Measurements from ENCODE around the gene DDX23.

Gene DDX23

DNA sequence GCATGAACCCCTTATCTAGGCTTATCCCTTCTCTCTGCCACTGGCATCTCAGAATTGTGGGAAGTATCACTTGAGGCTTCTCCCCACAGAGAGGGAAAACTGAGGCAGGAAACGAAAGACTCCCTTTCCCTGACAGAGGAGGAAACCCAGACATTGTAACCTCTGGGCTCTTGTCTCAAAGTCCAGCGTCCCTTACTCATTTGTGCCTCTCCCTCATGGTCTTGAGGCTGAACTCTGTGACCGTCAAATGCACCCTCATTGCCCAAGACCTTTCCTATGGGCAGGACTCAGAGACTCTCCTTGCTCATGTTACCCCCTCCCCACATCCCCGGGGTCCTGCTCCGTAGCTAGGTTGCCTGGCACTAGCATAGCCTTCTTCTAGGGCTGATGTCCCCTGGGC lies 29.8 kb downstream of the DDX23 start:
- DNase-seq = no peak

- no peak for DNase-seq
These were observed 31.8 kb downstream of the DDX23 start for GRCh38 chr12:48819986-48820725.

DNA sequence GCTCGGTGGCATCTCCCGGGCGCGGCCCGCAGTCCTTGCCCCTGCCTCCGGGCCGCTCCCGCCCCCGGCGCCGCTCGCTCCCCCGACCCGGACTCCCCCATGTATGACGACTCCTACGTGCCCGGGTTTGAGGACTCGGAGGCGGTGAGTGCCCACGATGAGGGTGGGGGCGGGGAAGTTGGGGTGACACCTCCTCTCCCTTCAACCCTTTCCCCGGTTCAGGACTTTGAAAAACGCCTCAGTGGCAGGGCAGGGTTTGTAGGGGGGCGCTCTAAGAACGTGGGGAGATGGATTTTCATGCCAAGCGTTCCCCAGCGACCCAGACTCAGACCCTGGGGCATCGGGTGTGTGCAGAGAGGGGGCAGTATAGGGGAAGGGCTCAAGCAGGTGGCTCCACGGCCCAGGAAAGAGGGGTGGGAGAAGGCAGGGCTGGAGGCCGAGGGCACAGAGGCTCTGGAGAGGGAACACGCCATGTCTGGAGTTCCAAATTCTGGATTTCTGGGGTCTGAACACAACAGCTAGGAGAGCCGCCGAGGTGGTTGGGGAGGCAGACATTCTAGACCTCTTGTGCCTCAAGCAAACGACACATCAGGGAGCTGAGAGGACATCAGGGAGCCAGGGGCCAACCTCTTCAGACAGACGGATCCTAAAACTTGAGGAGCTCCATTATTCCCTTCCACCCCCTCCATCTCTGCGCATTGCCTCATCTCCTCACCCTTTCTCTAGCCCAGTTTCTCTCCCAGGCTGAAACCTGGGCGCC lies 33.0 kb downstream of the DDX23 start:
- peak in 3 of 5 experiments; percentile 16 to 63 (median 40) for DNase-seq

- DNase-seq = peak; percentile 67 to 81 (median 73)
These were observed 33.8 kb downstream of the DDX23 start, which contains the start of gene CACNB3 for GRCh38 chr12:48817873-48818830. Gene CACNB3, plus strand, starts transcription at chr12:48818496. Its CDS starts 434 bp downstream, at chr12:48818930.

DNA sequence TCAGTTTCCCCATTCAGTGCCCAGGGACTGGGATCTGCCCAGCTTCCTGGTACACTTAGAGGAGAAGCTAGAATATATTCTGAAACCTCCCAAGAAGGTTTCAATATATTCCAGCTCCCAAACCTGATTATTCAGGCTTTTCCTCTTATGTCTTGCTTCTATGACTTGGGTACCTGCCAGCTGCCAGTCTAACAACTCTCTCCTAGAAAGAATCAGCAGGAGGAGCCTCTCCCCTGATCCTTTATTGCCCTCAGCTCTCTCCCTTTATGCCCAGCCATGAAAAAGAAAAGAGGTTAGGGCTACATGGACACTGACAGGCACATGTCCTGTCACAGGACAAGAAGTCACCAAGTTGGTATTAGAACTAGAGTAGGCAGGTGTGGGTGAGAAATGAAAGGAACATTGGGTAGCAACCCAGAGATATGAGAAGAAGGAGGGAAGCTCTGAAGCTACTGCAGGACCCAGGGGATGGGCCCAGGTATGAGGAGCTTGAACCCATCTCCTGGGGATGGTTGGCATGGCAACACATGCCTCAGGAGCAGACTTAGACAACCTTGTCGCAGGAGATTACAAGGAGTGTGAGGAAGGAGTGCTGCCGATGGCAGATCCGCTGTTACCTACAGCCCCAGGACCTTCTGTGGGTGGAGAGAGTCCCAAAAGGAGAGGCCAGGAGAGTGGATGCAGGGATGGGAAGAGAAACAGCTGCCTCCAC lies 35.7 kb downstream of the DDX23 start:
- no peak for DNase-seq

- peak in 2 of 5 experiments; percentile 26 to 45 for DNase-seq
These were observed 36.5 kb downstream of the DDX23 start for GRCh38 chr12:48815126-48816110.

GRCh38 chr12:48814262-48815125 lies 37.5 kb downstream of the DDX23 start:
- peak; percentile 59 to 73 (median 63) for DNase-seq

DNA sequence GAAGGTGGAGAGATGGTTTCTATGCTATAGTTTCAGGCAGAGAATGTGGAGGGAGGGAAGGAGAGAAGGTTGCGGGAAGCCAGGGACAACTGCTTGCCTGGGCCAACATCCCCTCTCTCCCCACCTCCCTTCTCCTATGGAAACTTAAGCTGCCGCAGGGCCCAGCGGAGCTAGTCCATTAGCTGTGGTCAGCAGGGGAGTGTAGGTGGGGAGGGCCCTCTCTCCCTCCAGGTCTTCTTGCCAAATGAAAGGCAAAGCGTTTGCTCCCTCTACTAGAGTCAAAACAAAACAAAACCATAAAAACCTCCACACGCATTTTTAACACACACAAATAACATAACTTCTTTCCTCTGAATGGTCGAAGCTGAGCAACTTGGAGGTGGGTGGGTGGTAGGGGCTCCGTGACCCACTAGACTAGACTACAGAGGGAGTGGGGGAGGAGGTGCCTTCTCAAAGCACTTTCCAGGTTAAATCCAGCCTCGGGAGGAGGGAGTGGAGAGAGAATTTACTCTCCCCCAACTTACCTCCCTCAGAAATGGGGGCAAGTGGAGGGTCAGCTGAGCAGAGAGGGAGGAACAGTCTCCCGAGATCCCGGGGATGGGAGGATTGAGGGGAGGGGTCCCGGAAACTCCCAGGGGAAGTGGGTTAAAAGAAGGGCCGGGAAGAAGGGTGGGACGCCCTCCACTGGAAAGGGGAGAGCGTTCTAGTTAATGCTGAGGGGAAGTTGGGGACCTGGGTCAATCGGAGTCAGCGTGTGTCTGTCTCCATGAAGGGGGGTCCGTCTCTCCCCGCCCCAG lies 38.3 kb downstream of the DDX23 start:
- no peak for DNase-seq

- DNase-seq = no peak
These were observed 39.6 kb downstream of the DDX23 start for GRCh38 chr12:48812389-48812788.

- DNase-seq = no peak
These were observed 40.4 kb downstream of the DDX23 start for GRCh38 chr12:48811437-48812090.

- no peak for DNase-seq
These were observed 41.0 kb downstream of the DDX23 start for GRCh38 chr12:48810903-48811431.

- DNase-seq = no peak
These were observed 44.0 kb downstream of the DDX23 start for GRCh38 chr12:48807981-48808380.

GRCh38 chr12:48803675-48804074 lies 48.3 kb downstream of the DDX23 start:
- DNase-seq = no peak

- no peak for DNase-seq
These were observed 51.0 kb downstream of the DDX23 start for GRCh38 chr12:48800971-48801370.

GRCh38 chr12:48800457-48800856 lies 51.5 kb downstream of the DDX23 start:
- DNase-seq = no peak

- DNase-seq = peak in 1 of 5 experiments; percentile 37
These were observed 55.0 kb downstream of the DDX23 start for GRCh38 chr12:48796976-48797375.

- peak in 4 of 5 experiments; percentile 27 to 45 (median 40) for DNase-seq
These were observed 56.2 kb downstream of the DDX23 start for GRCh38 chr12:48795550-48796455.

All from T-helper 2 cell (primary cell).